Dendritic cell treated with granulocyte-macrophage colony-stimulating factor and Interleukin-4, amounts not matched to agents 40 ng/mL and 50 ng/mL, for 4 days (primary cell): ENCODE measurements around the gene DUXB.

Experiments
- H3K27ac Mint-ChIP-seq: one replicate; pipeline ENCODE4 v1.8.0; 2022; ENCODE audit warnings: mild to moderate bottlenecking, mixed read lengths
- H3K27me3 Mint-ChIP-seq: one replicate; pipeline ENCODE4 v1.8.0; 2022; ENCODE audit warnings: mild to moderate bottlenecking, mixed read lengths
- H3K36me3 Mint-ChIP-seq: one replicate; pipeline ENCODE4 v1.8.0; 2022; ENCODE audit warnings: low read depth, mixed read lengths
- H3K4me1 Mint-ChIP-seq: one replicate; pipeline ENCODE4 v1.8.0; 2022; ENCODE audit warnings: low read depth, mixed read lengths
- H3K4me3 Mint-ChIP-seq: one replicate; pipeline ENCODE4 v1.8.0; 2022; ENCODE audit warnings: mild to moderate bottlenecking, moderate library complexity, mixed read lengths
- H3K9me3 Mint-ChIP-seq: one replicate; pipeline ENCODE4 v1.8.0; 2022; ENCODE audit warnings: mixed read lengths
- intact Hi-C: fragments of 100-400 bp; cut with micrococcal nuclease; formaldehyde crosslinking; loops from one replicate; pipeline ENCODE4 v1.15.0; 2022

Gene DUXB, protein sequence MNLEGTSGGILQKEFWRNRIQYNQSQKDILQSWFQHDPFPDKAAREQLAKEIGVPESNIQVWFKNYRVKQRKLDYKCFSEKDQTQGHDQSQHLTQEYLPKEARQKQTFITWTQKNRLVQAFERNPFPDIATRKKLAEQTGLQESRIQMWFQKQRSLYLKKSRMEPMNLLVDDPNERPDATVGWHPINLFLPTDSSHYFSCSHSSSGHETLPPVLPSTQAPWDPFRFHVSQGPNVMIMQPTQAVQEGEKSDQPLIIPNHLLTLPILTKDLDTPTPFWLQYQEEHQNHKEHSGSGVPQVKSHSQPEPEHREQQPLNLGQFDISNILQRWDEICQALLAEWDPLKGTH

DNA sequence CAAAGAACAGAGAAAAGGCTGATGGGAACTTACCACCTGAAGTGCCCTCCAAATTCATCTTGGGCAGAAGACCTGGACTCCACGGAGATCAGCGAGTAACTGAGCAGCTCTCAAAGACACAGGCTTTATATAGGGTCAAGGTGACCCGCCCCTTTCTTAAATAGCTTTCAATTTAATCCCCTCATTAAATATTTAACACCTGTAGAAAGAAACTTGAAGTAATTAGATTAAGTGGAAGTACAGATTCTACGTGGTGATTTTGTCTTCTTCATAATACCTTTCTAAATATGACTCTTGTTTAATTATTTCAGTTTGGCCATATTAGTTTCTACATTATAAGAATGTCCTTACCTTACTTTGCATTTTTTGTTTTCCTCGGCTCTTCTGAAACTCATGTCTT lies at the start of gene DUXB:
DUXB (minus strand) TSS at position 101 of the 400 bp plus-strand sequence; CDS start at position 58, 43 bp downstream.
- no peak within 1 kb of the TSS for H3K27ac Mint-ChIP-seq
- no peaks in the 10 kb centered on the region for H3K36me3 Mint-ChIP-seq
- no peaks in the 10 kb centered on the region for H3K27me3 Mint-ChIP-seq
- H3K9me3 Mint-ChIP-seq = no peaks in the 10 kb centered on the region
- intact Hi-C loops = no loop called here
- H3K4me1 Mint-ChIP-seq = no peaks in the 10 kb centered on the region
- no peak within 1 kb of the TSS for H3K4me3 Mint-ChIP-seq

DNA sequence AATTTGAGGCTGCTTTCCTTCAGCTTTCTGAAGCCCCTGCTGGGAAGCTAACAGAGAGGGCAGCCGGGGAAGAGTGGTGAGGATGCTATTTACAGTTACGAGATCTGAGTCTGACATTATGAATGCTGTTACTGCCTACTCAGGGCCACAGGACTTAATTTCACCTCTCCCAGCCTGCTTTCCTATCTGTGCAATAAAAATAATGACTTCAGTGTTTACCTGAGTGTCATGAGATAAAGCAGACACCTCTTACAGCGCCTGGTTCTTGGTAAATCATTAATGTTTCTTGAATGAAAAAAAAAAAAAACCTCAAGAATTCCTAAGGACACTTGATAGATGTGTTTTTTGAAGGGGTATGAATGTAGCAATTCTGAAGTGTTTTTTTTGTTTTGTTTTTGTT lies 49.3 kb upstream of the DUXB start:
- H3K27me3 Mint-ChIP-seq = peaks cover 7% of the 10 kb centered on the region
- intact Hi-C loops = no loop called here
- peaks cover 6% of the 10 kb centered on the region for H3K4me1 Mint-ChIP-seq
- no peak overlapping the region for H3K4me3 Mint-ChIP-seq
- H3K27ac Mint-ChIP-seq = no peak overlapping the region
- H3K9me3 Mint-ChIP-seq = no peaks in the 10 kb centered on the region
- no peaks in the 10 kb centered on the region for H3K36me3 Mint-ChIP-seq

DNA sequence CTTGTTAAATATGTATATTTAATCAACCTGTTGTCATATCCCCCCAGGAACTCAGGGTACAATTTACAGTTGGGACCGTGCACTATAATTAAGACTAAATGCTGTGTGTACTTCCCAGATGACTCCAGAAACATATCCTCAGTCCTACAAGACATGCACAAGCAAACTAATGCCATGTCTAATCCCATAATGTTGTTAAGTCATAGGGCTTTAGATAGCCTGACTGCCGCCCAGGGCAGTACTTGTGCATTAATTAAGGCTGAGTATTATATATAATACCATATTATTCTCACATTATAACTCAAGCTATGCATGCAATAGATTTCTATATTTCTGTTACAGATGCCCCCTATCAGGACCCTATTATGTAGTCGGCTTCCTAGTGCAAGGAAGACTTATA lies 45.1 kb upstream of the DUXB start:
- H3K27me3 Mint-ChIP-seq = peaks cover 7% of the 10 kb centered on the region
- H3K27ac Mint-ChIP-seq = no peak overlapping the region
- H3K9me3 Mint-ChIP-seq = peaks cover 19% of the 10 kb centered on the region
- intact Hi-C loops = no loop called here
- peaks cover 6% of the 10 kb centered on the region for H3K4me1 Mint-ChIP-seq
- H3K36me3 Mint-ChIP-seq = no peaks in the 10 kb centered on the region
- no peak overlapping the region for H3K4me3 Mint-ChIP-seq

DNA sequence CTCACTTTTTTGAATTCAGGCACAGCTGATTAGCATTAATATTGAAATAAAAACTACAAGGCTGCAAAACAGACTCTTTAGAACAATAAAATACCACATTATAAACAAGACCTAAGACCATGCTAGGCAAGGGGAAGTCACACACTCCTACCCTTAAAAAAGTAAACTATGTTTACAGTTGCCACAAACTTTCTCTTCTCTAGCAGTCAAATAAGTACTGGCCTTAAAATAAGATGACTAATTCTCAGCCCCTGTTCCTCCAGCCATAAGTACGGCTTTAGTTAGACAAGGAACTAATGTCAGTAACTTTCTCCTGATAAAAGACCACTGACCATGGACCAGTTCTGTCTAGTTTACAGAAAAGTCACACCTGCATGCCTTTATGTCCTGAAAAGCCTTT lies 44.6 kb upstream of the DUXB start:
- peaks cover 20% of the 10 kb centered on the region for H3K9me3 Mint-ChIP-seq
- H3K36me3 Mint-ChIP-seq = no peaks in the 10 kb centered on the region
- peaks cover 6% of the 10 kb centered on the region for H3K4me1 Mint-ChIP-seq
- intact Hi-C loops = no loop called here
- H3K4me3 Mint-ChIP-seq = no peak overlapping the region
- no peak overlapping the region for H3K27ac Mint-ChIP-seq
- peaks cover 7% of the 10 kb centered on the region for H3K27me3 Mint-ChIP-seq

DNA sequence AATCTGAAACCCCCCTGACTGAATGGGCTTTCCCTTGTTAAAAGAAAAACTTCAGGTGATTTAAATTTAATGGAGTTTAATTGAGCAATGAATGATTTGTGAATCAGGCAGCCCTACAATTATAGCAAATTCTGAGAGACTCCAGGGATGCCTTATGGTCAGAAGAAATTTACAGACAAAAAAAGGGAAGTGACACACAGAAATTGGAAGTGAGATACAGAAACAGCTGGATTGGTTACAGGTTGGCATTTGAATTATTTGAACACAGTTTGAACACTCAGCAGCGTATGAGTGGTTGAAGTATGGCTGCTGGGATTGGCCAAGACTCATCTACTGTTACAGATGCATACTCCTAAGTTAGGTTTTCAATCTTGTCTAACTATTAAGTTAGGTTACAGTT lies 44.0 kb upstream of the DUXB start:
- intact Hi-C loops = no loop called here
- no peak overlapping the region for H3K27ac Mint-ChIP-seq
- peaks cover 6% of the 10 kb centered on the region for H3K4me1 Mint-ChIP-seq
- H3K36me3 Mint-ChIP-seq = no peaks in the 10 kb centered on the region
- no peak overlapping the region for H3K4me3 Mint-ChIP-seq
- H3K27me3 Mint-ChIP-seq = peaks cover 7% of the 10 kb centered on the region
- H3K9me3 Mint-ChIP-seq = peaks cover 26% of the 10 kb centered on the region

DNA sequence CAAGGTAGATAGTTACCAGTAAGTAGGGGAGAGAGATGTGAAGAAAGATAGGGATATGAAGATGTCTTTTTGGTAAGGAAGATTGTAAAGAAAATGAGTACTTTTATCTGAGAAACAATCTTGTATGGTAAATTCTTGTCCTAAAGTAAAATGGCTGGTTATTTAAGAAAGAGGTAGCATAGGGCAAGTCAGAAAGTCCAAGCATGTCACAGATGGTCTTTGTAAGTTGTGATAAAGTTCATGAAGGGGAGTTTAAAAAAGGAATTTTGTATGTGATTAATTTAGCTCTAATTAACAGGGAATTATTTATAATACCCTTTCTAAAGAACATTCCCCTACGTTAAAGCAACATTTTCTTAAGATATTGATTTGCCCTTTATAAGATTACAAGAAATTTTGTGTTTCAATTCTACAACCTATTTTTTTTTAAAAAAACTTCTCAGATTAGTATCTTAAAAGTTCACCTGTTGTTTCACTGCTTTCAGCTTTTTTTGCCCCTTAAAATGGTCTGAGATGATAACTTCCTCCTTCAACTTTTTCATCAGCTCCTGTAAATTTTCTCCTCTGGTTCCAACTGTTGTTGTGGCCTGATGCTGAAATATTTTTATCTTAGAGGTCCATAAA lies 41.3 kb upstream of the DUXB start:
- H3K9me3 Mint-ChIP-seq = peaks cover 38% of the 10 kb centered on the region
- intact Hi-C loops = no loop called here

DNA sequence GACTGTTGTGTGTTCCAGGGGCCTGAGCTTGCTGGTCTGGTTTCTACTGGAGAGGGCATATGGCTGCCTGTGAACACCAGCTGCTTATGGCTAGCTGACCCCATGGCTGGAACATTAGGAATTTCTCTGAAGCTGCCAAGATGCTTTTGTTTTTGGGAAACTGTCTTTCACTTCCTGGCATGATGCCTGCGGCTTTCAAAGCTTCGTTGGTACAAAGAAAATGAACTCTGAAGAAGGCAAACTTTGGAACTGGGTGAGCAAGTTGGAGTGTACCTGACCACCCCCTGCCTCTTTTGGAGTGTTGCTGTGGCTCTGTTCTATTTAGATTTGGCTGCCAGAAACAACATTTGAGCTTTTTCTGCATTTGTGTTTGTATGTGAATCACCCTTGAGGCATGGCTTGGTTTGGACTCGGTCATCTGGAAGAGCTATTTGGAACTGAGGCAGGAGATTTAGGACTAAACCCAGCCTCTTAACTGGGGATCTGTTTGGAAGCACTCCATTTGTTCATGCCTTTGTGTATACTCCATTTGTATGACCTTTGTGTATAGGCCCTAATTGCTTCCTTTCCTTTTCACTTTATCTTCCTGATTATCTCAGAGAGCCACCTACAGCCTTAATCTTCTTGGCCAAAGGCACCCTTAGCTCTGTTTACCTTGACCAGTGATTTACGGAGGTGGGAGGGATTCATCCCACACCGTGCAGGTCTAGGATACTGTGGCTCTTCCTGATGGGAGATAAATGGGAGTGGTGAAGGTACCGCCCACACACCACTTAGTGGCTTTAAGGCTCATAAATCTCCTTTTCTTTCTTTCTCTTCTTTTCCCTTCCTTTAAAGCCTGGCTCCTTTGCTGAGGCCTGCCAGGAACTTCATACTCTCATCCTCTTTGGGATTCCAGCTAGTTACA lies 32.3 kb upstream of the DUXB start:
- Mint-ChIP-seq H3K27ac (no peak overlapping the region), H3K36me3 (no peaks in the 10 kb centered on the region), H3K4me1 (no peaks in the 10 kb centered on the region), H3K27me3 (no peaks in the 10 kb centered on the region), H3K9me3 (no peaks in the 10 kb centered on the region), H3K4me3 (no peak overlapping the region)
- intact Hi-C loops = no loop called here

More for the DNA sequence above, 41.3 kb upstream of the DUXB start:
- H3K36me3 Mint-ChIP-seq = no peaks in the 10 kb centered on the region
- H3K27ac Mint-ChIP-seq = no peak overlapping the region
- H3K27me3 Mint-ChIP-seq = peaks cover 2% of the 10 kb centered on the region
- H3K4me1 Mint-ChIP-seq = no peaks in the 10 kb centered on the region
- no peak overlapping the region for H3K4me3 Mint-ChIP-seq

DNA sequence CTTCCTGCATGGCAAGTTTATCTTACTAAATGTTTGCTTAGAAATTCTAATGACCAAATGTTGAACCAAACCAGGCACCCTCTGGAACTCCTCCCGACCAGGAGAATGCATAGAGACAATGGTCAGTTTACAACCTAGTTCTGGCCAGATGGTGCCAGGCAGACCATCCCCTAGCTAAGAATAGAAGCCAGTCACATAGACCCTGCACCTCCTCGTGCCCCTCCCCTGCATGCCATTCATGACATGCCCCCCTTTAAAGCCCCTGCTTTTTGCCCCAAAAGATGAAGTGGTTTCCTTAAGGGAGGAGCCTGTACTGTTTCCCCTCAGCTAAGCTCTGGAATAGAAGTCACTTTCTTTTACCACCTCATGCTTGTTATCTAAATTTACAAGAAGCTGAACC lies 31.6 kb upstream of the DUXB start:
- Mint-ChIP-seq H3K4me3 (no peak overlapping the region), H3K27ac (no peak overlapping the region), H3K4me1 (no peaks in the 10 kb centered on the region), H3K36me3 (no peaks in the 10 kb centered on the region), H3K27me3 (no peaks in the 10 kb centered on the region), H3K9me3 (no peaks in the 10 kb centered on the region)
- intact Hi-C loops = no loop called here

DNA sequence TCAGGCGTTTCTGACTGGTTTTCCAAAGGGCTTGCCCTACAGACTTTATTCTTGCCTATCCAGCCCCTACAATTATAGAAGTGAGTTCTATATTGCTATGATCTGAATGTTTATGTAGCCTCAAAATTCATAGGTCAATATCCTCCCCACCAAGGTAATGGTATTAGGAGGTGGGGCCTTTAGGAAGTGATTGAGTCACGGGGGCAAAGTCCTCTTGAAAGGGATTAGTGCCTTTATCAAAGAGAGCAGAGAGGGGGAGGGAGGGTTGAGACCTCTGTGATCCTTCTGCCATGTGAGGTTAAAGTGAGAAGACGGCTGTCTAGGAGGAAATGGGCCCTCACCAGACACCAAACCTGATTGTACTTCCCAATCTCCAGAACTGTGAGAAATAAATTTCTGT lies 26.0 kb upstream of the DUXB start:
- no peaks in the 10 kb centered on the region for H3K4me1 Mint-ChIP-seq
- no peaks in the 10 kb centered on the region for H3K9me3 Mint-ChIP-seq
- H3K36me3 Mint-ChIP-seq = no peaks in the 10 kb centered on the region
- H3K27ac Mint-ChIP-seq = no peak overlapping the region
- intact Hi-C loops = no loop called here
- H3K27me3 Mint-ChIP-seq = no peaks in the 10 kb centered on the region
- H3K4me3 Mint-ChIP-seq = no peak overlapping the region

DNA sequence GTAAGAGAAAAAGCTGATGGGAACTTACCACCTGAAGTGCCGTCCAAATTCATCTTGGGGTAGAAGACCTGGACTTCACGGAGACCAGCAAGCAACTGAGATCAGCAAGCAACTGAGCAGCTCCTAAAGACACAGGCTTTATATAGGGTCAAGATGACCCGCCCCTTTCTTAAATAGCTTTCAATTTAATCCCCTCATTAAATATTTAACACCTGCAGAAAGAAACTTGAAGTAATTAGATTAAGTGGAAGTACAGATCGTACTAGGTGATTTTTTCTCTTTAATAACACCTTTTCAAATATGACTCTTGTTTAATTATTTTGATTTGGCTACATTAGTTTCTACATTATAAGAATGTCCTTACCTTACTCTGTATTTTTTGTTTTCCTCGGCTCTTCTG lies 25.1 kb upstream of the DUXB start, which contains the start of gene CPHXL:
CPHXL (minus strand) TSS at position 101 of the 400 bp plus-strand sequence; CDS start at position 53, 48 bp downstream.
- Mint-ChIP-seq H3K27ac (no peak within 1 kb of the TSS), H3K27me3 (no peaks in the 10 kb centered on the region), H3K9me3 (peaks cover 6% of the 10 kb centered on the region), H3K36me3 (no peaks in the 10 kb centered on the region), H3K4me3 (no peak within 1 kb of the TSS), H3K4me1 (no peaks in the 10 kb centered on the region)
- intact Hi-C loops = no loop called here

DNA sequence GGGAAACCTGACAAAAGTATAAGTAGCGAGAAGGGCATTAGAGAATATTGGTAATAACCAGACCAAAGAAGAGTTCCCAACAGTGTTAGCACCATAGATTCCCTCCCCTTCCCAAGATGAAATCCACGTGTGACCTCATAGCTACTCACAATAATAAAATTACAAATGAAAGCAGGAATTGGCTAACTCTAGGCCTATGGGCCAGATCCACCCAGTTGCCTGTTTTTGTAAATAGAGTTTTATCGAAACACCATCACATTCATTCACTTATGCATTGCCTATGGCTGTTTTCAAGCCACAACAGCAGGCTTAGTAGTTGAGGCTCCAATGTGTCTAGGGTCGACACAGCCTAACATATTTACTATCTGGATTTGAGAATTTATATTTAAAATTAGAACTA lies 17.2 kb upstream of the DUXB start:
- Mint-ChIP-seq H3K36me3 (no peaks in the 10 kb centered on the region), H3K27ac (no peak overlapping the region), H3K4me3 (no peak overlapping the region), H3K9me3 (peaks cover 36% of the 10 kb centered on the region), H3K27me3 (no peaks in the 10 kb centered on the region), H3K4me1 (no peaks in the 10 kb centered on the region)
- intact Hi-C loops = no loop called here

DNA sequence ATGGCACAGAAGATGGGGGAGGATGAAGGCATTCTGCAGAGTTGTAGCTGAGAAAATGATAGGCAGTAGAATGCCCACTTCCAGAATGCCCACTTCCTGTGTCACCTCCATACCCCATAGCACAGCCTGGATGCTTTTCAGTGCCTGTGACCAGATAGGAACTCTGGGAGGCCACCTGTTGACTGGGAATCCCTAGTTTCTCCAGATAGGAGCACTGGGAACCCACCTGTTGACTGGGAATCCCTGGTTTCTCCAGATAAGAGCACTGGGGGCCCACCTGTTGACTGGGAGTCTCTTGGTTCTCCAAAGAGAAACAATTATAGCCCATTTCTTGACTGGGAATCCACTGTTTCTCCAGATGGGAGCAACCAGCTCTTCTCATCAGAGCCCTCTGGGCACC lies 13.4 kb upstream of the DUXB start:
- Mint-ChIP-seq H3K27ac (no peak overlapping the region), H3K4me3 (no peak overlapping the region), H3K27me3 (no peaks in the 10 kb centered on the region), H3K36me3 (no peaks in the 10 kb centered on the region), H3K4me1 (no peaks in the 10 kb centered on the region), H3K9me3 (peaks cover 37% of the 10 kb centered on the region)
- intact Hi-C loops = no loop called here

DNA sequence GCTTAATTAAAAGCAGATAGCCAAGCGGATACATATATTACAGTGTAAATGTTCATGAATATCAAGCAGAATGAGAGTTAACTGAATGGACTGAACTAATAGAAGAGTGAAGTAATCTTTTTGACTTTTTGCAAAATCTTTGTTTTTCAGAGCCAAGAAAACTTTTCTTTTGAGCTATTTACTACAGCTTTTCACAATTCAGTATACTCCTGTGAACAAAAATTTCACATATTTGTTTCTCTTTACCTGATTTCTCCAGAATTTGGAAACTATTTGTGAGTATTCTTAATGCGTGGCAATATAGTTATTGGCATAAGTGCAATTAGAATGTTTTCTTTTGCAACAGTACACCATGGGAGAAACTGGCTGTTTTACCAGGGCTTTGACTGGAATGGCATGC lies 9.1 kb upstream of the DUXB start:
- no peaks in the 10 kb centered on the region for H3K36me3 Mint-ChIP-seq
- no peaks in the 10 kb centered on the region for H3K27me3 Mint-ChIP-seq
- H3K27ac Mint-ChIP-seq = no peak overlapping the region
- intact Hi-C loops = no loop called here
- no peaks in the 10 kb centered on the region for H3K4me1 Mint-ChIP-seq
- H3K4me3 Mint-ChIP-seq = no peak overlapping the region
- peaks cover 24% of the 10 kb centered on the region for H3K9me3 Mint-ChIP-seq

DNA sequence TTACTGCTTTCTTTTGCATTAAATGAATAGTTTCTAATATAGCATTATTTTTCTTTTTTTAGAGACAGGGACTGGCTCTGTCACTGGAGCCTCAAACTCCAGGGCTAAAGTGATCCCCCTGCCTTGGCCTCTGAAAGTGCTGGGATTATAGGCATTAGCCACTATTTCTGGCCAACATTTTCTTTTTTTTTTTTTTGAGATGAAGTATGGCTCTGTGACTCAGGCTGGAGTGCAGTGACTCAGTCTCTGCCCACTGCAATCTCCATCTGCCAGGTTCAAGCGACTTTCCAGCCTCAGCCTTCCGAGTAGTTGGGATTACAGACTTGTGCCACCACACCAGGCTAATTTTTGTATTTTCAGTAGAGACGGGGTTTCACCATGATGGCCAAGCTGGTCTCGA lies 2.0 kb upstream of the DUXB start:
- no peaks in the 10 kb centered on the region for H3K9me3 Mint-ChIP-seq
- no peak overlapping the region for H3K4me3 Mint-ChIP-seq
- intact Hi-C loops = no loop called here
- no peaks in the 10 kb centered on the region for H3K36me3 Mint-ChIP-seq
- H3K27me3 Mint-ChIP-seq = no peaks in the 10 kb centered on the region
- no peak overlapping the region for H3K27ac Mint-ChIP-seq
- no peaks in the 10 kb centered on the region for H3K4me1 Mint-ChIP-seq
